Activated CD8-positive, alpha-beta memory T cell treated with anti-CD3 and anti-CD28 coated beads for 36 hours (primary cell): Measurements from ENCODE around the gene DHCR24. TPM values are rescaled to one million over a fixed set of nuclear protein-coding genes. Genes with fewer than 3 reads are reported as not detected.
"Not testable (repeated sequence)": the region's sequence is repeated elsewhere in the genome, so short reads cannot be mapped to it uniquely, and the experiment has no call there.

Experiments
- CTCF ChIA-PET: fragments of 350-600 bp; sonication (Branson Sonifier 250); formaldehyde crosslinking; loops from one replicate; lab custom pipeline; 2021; ENCODE audit warnings: antibody characterized with exemption; lab: Charles Lee
- POLR2A ChIA-PET: fragments of 350-600 bp; sonication (Branson Sonifier 250); formaldehyde crosslinking; loops from one replicate; lab custom pipeline; 2021; ENCODE audit warnings: antibody characterized with exemption; lab: Charles Lee
- total RNA-seq, 2 experiments: library from RNA; stranded (reverse); gene quantifications; one replicate each; pipeline ENCODE4 v1.2.3, GENCODE V29; 2021

DHCR24 gene, protein sequence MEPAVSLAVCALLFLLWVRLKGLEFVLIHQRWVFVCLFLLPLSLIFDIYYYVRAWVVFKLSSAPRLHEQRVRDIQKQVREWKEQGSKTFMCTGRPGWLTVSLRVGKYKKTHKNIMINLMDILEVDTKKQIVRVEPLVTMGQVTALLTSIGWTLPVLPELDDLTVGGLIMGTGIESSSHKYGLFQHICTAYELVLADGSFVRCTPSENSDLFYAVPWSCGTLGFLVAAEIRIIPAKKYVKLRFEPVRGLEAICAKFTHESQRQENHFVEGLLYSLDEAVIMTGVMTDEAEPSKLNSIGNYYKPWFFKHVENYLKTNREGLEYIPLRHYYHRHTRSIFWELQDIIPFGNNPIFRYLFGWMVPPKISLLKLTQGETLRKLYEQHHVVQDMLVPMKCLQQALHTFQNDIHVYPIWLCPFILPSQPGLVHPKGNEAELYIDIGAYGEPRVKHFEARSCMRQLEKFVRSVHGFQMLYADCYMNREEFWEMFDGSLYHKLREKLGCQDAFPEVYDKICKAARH
- total RNA-seq: 10 to 100 TPM; 89.0 to 89.3 TPM

DNA sequence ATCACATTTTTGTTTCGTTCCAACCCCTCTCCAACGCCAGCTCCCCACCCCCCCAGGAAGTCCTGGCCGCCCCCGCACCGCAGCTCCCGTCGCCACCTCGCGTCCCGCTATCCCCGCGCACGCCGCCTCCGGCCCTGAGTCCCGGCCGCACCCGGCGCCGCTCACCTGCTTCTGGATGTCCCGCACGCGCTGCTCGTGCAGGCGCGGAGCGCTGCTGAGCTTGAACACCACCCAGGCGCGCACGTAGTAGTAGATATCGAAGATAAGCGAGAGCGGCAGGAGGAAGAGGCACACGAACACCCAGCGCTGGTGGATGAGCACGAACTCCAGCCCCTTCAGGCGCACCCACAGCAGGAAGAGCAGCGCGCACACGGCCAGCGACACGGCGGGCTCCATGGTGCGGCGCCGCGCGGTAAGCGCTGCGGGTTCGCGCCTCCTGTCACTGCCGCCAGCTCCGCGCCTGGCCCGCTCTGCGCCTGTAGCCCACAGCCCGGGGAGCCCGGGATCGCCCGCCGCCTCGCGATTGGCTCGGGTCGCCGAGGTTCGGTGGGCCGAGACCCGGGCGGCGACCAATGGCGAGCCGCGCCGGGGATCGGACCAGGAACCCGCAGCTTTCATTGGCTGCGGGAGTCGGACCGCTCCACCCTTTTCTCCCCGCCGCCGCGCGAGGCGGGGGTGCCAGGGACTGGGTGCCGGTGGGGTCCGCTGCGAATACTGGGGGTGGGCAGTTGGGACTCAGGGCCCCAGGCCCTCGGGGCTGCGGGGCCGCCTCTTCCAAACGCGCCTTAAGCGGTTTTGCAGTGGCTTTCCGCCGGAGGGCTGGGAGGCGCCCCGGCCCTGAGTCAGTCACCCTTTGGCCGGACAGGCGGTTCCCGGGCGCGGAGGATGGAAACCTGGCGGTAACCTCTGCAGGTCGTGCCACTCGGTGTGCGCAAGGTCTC is at the start of gene DHCR24:
Gene DHCR24 (minus strand): TSS at position 472 of the 941 bp plus-strand sequence. CDS start 76 bp downstream, at position 396.
- ChIA-PET CTCF (interaction anchor here (0.7 to 1.7 kb wide), 4 partner anchors 59 to 283 kb away, joined by 3 read pairs; no protein-coding TSS in a partner anchor), POLR2A (interaction anchor here (0.6 to 1.5 kb wide), 4 partner anchors 25 to 684 kb away, joined by 3 to 9 read pairs (median 4); partner anchors contain the start of gene TTC4)

DNA sequence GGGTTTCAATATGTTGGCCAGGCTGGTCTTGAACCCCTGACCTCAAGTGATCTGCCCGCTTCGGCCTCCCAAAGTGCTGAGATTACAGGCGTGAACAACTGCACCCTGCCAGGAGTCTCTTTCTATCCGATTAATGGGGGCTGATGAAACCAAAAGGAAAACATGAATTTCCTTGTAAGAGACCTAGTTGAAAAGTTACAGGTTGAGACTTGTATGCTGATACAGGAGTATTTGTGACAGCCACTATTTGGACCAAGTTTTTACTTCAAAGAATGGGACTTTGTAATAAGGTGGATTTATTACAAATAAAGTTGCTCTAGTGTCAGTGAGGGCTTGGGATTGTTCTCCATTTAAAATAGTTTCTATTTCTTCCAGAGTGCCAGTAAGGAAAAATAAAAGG is 49.8 kb upstream of the DHCR24 start:
- ChIA-PET POLR2A (no interaction called here), CTCF (no interaction called here)

DNA sequence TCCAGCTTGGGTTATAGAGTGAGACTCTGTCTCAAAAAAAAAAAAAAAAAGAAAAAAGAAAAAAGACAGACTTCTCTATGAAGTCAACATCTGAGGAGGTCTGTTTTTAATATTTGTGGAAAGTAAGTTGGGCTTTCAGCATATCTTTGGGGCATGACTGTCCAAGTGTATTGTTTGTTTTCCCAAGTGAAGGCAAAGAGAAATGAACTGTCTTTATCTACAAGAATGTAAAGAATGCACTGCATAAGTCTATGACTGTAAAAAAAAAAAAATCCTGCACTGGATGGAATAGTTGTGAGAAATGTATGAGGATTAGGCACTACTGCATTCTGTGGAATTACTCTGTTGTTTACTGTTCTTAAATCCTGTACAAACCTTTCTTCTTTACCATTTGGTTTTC is 47.9 kb upstream of the DHCR24 start:
- POLR2A ChIA-PET: no interaction called here
- CTCF ChIA-PET: interaction anchor here (0.9 kb wide), 1 partner anchor 10 kb away, joined by 4 read pairs; no protein-coding TSS in a partner anchor

DNA sequence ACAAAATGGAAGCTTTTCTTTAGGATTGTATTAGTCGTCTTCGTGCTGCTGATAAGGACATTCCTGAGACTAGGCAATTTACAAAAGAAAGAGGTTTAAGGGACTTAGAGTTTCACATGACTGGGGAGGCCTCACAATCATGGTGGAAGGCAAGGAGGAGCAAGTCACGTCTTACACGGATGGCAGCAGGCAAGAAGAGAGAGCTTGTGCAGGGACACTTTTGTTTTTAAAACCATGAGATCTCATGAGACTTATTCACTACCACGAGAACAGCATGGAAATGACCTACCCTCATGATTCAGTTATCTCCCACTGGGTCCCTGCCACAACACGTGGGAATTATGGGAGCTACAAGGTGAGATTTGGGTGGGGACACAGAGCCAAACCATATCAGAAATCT is 47.1 kb upstream of the DHCR24 start:
- POLR2A ChIA-PET: not testable (repeated sequence)
- CTCF ChIA-PET: interaction anchor here (0.9 kb wide), 1 partner anchor 11 kb away, joined by 4 read pairs; no protein-coding TSS in a partner anchor

DNA sequence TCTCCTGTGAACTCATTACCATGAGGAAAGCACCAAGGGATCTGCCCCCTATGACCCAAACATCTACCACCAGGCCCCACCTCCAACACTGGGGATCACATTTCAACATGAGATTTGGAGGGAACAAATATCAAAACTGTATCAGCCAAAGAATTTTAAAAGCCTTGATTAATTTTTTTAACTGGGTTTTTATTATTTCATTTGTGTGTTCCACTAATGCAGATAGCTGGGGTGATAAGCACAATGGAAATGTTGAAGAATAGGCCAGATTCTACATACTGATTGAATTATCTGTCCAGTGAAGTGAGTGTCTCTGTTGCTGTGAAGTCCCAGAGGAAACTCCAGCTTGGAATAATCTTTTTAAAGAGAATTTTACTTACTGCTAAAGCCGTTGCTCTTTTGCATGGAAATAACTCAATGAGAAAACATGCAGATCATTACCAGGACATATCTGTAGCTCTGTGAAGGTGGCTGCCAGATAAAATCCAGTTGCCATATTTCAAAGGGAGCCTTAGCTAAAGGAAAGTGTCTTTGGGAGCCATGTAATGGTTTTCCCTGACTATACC is 44.4 kb upstream of the DHCR24 start:
- ChIA-PET CTCF (interaction anchor here (2.7 kb wide), 1 partner anchor 14 kb away, joined by 11 read pairs; no protein-coding TSS in a partner anchor), POLR2A (no interaction called here)

DNA sequence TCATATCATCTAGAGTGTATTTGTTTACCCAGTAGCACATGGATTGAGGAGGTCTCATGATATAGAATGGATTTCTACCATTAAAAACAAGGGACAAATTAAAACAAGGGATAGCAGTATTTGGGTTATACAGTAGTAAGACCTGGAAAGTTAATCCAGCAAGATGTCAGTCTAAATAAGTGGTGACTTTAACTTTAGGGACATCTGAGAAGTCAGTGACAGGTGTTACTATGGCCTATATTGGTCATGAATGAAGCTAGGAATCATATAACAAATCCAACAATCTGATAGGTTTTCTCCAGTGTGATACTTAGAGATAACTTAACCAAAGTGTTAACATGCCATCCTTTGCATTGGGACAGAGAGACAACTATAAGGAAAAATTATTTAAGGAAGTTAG is 42.7 kb upstream of the DHCR24 start:
- ChIA-PET CTCF (interaction anchor here (0.8 to 2.7 kb wide), 2 partner anchors 15 to 92 kb away, joined by 3 to 11 read pairs; no protein-coding TSS in a partner anchor), POLR2A (no interaction called here)

DNA sequence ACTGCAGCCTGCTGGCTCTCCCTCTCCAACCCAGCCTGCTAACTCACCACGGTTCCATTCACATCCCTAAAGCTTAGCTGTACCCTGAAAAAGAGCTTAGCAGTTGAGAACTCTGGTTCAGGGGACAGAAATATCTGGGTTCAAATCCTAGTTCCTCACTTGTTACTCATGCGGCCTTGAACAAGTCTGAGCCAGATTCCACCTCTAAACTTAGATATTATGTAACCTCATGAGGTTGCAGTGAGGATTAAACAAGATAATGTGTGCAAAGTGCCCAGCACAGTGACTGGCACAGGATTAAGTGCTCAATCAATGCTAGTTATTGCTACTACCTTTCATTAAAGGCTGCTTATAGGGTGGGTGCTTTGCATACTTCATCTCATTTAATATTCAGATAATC is 41.3 kb upstream of the DHCR24 start:
- CTCF ChIA-PET: no interaction called here
- POLR2A ChIA-PET: no interaction called here

DNA sequence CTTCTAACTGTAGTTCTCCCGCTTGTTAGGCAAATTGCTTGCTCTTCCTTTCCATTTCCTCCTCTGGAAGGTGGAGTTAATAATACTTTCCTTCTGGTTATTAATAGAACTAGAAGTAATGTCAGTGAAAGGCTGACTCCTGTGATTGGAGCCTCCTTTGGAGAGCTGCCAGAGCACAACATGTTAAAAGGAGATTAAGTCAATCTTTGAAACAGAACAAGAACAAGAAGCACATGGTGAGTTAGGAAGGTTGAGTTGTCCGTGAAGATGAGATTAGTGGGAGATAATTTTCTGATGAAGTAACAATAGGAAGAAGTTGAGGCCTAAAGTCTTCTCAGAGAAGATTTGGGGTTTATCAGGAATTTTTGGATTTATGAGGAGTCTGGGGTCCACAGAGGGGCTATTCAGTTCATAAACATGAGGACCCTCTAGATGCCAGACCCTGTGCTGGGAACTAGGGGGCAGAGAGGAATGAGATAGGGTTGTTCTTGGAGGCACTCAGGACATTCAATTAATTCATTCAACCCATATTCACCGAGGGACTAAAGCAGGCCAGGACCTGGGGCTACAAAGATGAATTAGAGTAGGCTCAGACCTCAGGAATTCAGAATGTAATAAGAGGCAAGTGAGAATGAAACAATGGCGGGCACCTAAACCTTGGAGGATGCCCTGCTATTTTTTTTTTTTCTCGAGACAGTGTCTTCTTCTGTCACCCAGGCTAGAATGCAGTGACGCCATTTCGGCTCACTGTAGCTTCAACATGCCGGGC is 40.7 kb upstream of the DHCR24 start:
- CTCF ChIA-PET: no interaction called here
- POLR2A ChIA-PET: no interaction called here

DNA sequence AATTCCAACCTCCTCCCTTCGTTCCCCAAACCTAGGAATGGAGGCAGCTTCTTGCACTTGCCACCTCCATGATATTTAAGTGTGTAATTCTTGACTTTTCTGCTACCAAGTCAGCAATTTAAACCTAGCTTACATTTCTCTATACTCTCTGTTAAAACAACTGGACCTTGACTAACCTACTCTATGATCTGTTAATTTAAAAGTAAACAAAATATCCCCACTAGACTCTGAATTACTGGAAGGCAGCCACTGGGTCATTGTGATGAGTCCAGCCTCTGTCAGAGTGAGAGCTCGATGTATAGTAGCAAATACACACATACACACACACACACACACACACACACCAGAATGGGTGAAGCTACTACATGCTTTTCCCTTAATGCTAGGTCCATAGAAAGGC is 40.0 kb upstream of the DHCR24 start:
- ChIA-PET CTCF (no interaction called here), POLR2A (no interaction called here)

DNA sequence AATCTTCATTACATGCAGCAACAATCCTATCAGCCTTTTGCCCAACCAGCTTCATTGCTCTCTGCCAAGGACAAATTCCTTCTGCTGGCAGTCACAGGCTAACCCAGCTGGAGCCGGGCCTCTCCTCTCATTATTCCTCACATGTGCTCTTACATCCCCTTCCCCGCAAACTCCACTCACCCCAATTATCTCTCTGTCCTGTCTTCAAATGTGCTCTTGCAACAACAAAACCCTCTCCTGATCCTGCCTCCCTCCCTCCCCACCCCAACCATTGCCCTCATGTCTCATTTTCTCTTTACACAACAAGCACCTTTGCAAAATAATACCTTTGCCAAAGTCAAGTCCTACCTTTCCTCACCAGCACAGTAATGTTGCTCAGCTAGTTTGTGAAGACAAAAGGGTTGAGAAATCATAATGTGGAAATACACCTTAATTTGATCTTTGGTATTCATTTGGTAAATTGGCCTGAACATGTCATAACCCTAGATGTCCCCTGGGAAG is 36.0 kb upstream of the DHCR24 start:
- POLR2A ChIA-PET: no interaction called here
- CTCF ChIA-PET: no interaction called here

DNA sequence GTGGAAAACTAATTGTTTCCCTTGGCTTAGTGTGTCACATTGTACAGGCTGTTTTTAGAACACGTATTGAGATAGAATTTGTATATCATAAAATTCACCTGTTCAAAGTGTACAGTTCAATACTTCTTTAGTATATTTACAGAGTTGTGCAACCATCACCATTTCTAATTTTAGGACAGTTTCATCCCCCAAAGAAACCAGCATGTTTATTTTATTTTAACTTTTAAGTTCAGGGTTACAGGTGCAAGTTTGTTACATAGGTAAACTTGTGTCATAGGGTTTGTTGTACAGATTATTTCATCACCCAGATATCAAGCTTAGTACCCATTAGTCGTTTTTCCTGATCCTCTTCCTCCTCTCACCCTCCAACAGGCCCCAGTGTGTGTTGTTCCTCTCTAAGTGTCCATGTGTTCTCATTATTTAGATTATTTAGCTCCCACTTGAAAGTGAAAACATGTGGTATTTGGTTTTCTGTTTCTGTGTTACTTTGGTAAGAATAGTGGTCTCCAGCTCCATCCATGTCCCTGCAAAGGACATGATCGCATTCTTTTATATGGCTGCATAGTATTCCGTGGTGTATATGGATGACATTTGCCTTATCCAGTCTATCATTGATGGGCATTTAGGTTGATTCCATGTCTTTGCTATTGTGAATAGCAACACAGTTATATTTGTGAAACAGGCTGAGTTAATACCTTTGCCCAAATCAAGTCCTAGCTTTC is 35.2 kb upstream of the DHCR24 start:
- ChIA-PET CTCF (no interaction called here), POLR2A (interaction anchor here (0.6 kb wide), 2 partner anchors 23 to 29 kb away, joined by 4 read pairs; no protein-coding TSS in a partner anchor)

DNA sequence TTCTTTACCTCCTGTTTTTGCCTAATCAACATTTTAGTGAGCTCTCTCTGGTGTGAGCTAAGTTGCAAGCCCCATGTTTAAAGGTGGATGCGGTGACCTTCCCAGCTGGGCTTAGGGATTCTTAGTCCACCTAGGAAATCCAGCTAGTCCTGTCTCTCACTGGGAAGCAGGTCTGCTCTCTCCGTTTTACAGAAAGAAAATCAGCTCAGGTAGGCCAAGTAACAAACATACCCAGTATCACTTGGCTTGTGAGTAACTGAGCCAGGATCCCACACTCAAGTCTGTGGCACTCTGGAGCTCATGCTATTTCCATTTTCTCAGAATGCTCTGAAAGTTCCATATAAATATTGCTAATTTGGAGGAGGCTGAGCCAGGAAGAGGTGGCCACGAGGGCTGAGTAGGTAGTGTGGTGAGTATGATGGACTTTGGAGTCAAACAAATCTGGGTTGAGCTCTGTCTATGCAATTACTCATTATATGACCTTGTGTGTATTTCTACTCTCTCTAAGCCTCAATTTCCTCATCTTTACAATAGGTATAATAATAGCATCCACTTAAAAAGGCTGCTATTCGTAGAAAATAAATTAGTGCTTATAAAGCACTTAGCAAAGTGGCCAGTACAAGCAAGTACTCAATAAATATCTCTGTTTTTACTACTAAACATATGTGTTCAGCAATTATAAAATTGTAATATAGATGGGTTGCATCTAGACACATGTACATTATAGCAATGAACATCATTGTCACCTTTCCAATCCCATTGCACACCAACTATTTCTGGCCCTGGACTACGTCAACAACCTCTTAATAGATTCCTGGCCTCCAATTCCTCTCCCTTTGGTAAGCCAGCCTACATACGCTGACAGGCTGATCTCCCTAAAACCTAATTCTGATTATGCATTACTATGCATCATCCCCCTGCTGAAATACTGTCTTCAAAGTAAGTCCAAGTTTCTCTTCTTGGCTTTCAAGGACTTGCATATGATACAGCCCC is 32.7 kb upstream of the DHCR24 start:
- POLR2A ChIA-PET: no interaction called here
- CTCF ChIA-PET: no interaction called here

DNA sequence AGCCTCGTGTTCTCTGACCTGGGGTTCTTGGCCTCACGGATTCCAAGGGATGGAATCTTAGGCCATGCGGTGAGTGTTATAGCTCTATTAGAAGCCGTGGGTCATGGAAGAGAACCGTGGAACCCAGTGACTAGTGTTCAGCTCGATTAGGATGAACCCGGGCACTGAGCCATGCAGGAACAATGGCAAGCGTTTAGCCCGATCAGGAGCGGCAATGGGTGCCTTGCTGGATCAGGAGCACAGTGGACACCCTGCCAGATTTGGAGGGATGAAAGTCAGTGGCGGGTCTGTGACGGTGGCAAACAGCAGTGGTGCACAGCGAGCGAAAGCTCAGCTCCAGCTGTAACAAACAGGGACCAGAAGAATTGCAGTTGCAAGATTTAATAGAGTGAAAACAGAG is 24.1 kb upstream of the DHCR24 start:
- POLR2A ChIA-PET, CTCF ChIA-PET: not testable (repeated sequence)

DNA sequence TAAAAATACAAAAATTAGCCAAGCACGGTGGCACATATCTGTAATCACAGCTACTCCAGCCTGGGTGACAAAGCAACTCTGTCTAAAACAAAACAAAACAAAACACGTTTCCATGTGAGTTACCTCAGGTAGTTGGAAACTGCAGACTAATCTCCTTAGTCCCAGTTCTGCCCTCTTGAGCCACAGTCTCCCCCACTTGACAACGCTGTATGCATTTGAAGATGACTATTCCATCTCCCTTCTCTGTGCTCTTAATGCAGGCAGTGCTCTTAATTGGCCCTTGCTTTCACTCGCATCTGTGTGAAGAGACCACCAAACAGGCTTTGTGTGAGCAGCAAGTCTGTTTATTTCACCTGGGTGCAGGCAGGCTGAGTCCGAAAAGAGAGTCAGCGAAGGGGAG is 19.6 kb upstream of the DHCR24 start:
- POLR2A ChIA-PET: no interaction called here
- CTCF ChIA-PET: no interaction called here

DNA sequence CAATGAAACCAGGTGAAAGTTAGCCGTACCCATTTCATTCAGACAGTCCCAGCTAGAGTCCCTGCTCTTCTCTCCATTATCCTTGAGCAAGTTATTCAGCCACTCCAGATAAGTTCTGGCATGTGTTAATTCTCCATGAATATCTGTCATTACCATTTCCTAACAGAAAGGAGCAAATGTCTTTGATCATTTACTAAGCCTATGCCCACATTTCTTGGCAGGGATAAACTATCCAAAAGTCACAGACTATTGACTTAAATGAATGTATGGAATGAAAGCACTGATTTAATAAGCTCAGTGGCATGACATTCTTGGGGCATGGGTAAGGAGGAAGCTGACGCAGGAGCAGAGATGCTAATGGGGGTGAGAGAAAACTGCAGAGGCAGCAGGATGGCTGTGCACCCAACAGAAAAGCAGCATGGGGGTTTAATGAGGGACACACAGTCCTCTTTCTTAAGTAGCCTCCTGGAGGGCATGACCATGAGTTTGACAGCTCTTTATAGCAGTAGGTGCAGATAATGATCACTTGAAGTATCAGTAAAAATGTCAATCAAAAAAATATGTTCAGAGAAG is 17.6 kb upstream of the DHCR24 start:
- ChIA-PET CTCF (interaction anchor here (0.7 kb wide), 1 partner anchor 1950 kb away, joined by 3 read pairs; the partner anchor contains the start of gene C8A), POLR2A (no interaction called here)

DNA sequence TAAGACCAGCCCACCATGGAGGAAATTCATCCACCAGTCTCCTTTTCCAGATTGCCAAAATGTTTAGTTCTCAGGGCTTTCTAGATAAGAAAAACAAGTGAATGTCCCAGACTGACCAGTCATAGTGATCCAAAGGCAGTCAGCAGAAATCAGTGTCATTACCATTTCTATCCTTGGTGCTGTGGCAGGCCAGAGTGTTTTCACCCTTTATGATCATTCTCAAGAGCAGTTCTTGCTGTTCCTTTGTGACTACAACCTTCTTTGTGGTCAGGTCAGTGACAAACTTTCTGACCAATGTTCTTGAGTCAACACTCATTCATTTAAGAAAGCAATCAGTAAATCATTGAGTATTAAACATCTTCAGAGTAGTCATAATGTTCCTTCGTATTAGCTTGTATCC is 7.3 kb upstream of the DHCR24 start:
- CTCF ChIA-PET: interaction anchor here (0.7 kb wide), 1 partner anchor 41 kb away, joined by 3 read pairs; no protein-coding TSS in a partner anchor
- POLR2A ChIA-PET: no interaction called here
